Stimulated activated CD8-positive, alpha-beta memory T cell treated with anti-CD3 and anti-CD28 coated beads, Interleukin-4, amount 100 ng/mL, for 24 hours (primary cell): ENCODE data around the gene TMEM147.
A peak's percentile ranks its signal among the peaks of the same experiment; 100 is the strongest.

Source experiments
- DNase-seq: peaks from one replicate; pipeline ENCODE4 v3.0.0-alpha.2; 2020; ENCODE audit warnings: low read depth

The TMEM147 gene

GRCh38 chr19:35521124-35521743 is 24.2 kb upstream of the TMEM147 start:
- DNase-seq: no peak

GRCh38 chr19:35522745-35523327 is 22.6 kb upstream of the TMEM147 start:
- DNase-seq: no peak

GRCh38 chr19:35524181-35524837 is 21.1 kb upstream of the TMEM147 start:
- DNase-seq: no peak

- no peak for DNase-seq
Observed at GRCh38 chr19:35525873-35526272, 19.6 kb upstream of the TMEM147 start.

GRCh38 chr19:35528218-35529038 is 17.0 kb upstream of the TMEM147 start, which contains the start of gene SBSN:
TSS of gene SBSN (minus strand) at chr19:35528311. CDS start at chr19:35528281, 30 bp downstream.
- no peak for DNase-seq

- DNase-seq: no peak
Observed at GRCh38 chr19:35529241-35530218, 15.9 kb upstream of the TMEM147 start.

GRCh38 chr19:35531291-35531690 is 14.1 kb upstream of the TMEM147 start:
- no peak for DNase-seq

- DNase-seq: no peak
Observed at GRCh38 chr19:35533201-35533821, 12.1 kb upstream of the TMEM147 start, which contains the start of gene GAPDHS. TSS of gene GAPDHS (plus strand) at chr19:35533456. CDS start at chr19:35533528, 72 bp downstream.

GRCh38 chr19:35533822-35534392 is 11.5 kb upstream of the TMEM147 start:
- DNase-seq: no peak

GRCh38 chr19:35534803-35535480 is 10.5 kb upstream of the TMEM147 start:
- DNase-seq: no peak

GRCh38 chr19:35539314-35539713 is 6.1 kb upstream of the TMEM147 start:
- DNase-seq: no peak

GRCh38 chr19:35539850-35540249 is 5.6 kb upstream of the TMEM147 start:
- DNase-seq: no peak

GRCh38 chr19:35540356-35540927 is 5.0 kb upstream of the TMEM147 start:
- DNase-seq: no peak

- no peak for DNase-seq
Observed at GRCh38 chr19:35542209-35542608, 3.2 kb upstream of the TMEM147 start.

GRCh38 chr19:35543280-35544109 is 1.9 kb upstream of the TMEM147 start:
- no peak for DNase-seq

GRCh38 chr19:35544110-35544802 is 1.2 kb upstream of the TMEM147 start:
- DNase-seq: no peak

- peak; percentile 64 for DNase-seq
Observed at GRCh38 chr19:35545855-35546381, 492 bp downstream of the TMEM147 start.

- DNase-seq: no peak
Observed at GRCh38 chr19:35546532-35546931, 1.1 kb downstream of the TMEM147 start.
